Spleen (tissue), 11 donors: ENCODE measurements around the gene CRK. TPM values are rescaled to one million over a fixed set of nuclear protein-coding genes. Genes with fewer than 3 reads are reported as not detected.

Experiments
- DNase-seq: peaks from one replicate; pipeline ENCODE4 v3.0.0-alpha.2; 2020
- H3K27ac ChIP-seq, 8 donors: fragments of 200-600 bp; sonication (generic) in 7 of 8; 1 replicate in 4 of 8; 2 replicates in 4 of 8; pipeline versions ENCODE4 v1.5.0 to v1.8.0; 2016 to 2021; ENCODE audit warnings: inconsistent platforms in 4 of 8, mild to moderate bottlenecking in 4 of 8, moderate library complexity in 1 of 8
- H3K27me3 ChIP-seq, 7 donors: fragments of 200-600 bp; sonication (generic) in 6 of 7; replicated peaks in 1 of 7; 1 replicate in 4 of 7; 2 replicates in 3 of 7; pipeline versions ENCODE4 v1.5.0 to v1.8.0; 2016 to 2021; ENCODE audit warnings: inconsistent platforms in 3 of 7, mild to moderate bottlenecking in 1 of 7
- H3K36me3 ChIP-seq, 6 donors: fragments of 200-600 bp; sonication (generic) in 5 of 6; 1 replicate in 4 of 6; 2 replicates in 2 of 6; pipeline versions ENCODE4 v1.5.0 to v1.8.0; 2016 to 2021; ENCODE audit warnings: inconsistent platforms in 2 of 6
- H3K4me1 ChIP-seq, 6 donors: fragments of 200-600 bp; sonication (generic) in 5 of 6; 1 replicate in 3 of 6; 2 replicates in 3 of 6; pipeline versions ENCODE4 v1.5.0 to v1.8.0; 2016 to 2021; ENCODE audit warnings: inconsistent platforms in 3 of 6
- H3K4me3 ChIP-seq, 8 donors: fragments of 200-600 bp; sonication (generic) in 7 of 8; 1 replicate in 4 of 8; 2 replicates in 4 of 8; pipeline versions ENCODE4 v1.5.0 to v1.8.0; 2016 to 2021; ENCODE audit warnings: inconsistent platforms in 4 of 8, mild to moderate bottlenecking in 4 of 8, moderate library complexity in 2 of 8
- H3K9me3 ChIP-seq, 8 donors: fragments of 200-600 bp; sonication (generic) in 7 of 8; 1 replicate in 4 of 8; 2 replicates in 4 of 8; pipeline versions ENCODE4 v1.5.0 to v1.8.0; 2016 to 2021; ENCODE audit warnings: inconsistent platforms in 4 of 8
- POLR2A ChIP-seq, 3 donors: fragments of 450-650 bp; IDR thresholded peaks; one replicate each; pipeline ENCODE4 v1.5.1; 2017; ENCODE audit warnings: antibody characterized with exemption in 3 of 3, mild to moderate bottlenecking in 1 of 3
- POLR2AphosphoS5 ChIP-seq, 3 donors: sonication (generic); formaldehyde crosslinking; IDR thresholded peaks; one replicate each; pipeline ENCODE4 v1.5.1; 2017; ENCODE audit warnings: antibody characterized with exemption in 3 of 3
- WGBS, 5 donors: extraction: QIAGEN DNeasy Blood & Tissue Kit in 3 of 5; methylation state at CpG; one replicate each; pipeline versions ENCODE4 v1.1.5 to v1.1.7; 2013 to 2018; 5-methylcytosine and 5-hydroxymethylcytosine counted together
- intact Hi-C: fragments of 100-400 bp; cut with DNase I; formaldehyde crosslinking; loops from one replicate; pipeline ENCODE4 v1.15.0; 2023; ENCODE audit warnings: low total_unique reads
- polyA plus RNA-seq, 3 donors: library from polyadenylated mRNA; stranded (reverse); fragments of 200-250 nt; gene quantifications; one replicate each; pipeline ENCODE4 v1.2.1, GENCODE V29; 2013
- total RNA-seq, 7 donors: library from RNA; depleted of rRNA in 3 of 7; stranded (reverse); fragments of >200 nt in 3 of 7; fragmentation: NEBNext Ultra II Directional in 4 of 7; extraction: Animal tissue kit (Norgen Biotek cat#: 25700) in 4 of 7; gene quantifications; one replicate each; pipeline versions ENCODE4 v1.1.0 to v1.2.1, GENCODE V29; 2016 to 2021
- TF ChIP-seq, protein P1 (sequence below), 11 experiments: fragments of 200-600 bp in 7 of 11; fragments of 450-650 bp in 4 of 11; sonication (generic) in 4 of 11; IDR thresholded peaks in 8 of 11; conservative IDR thresholded peaks in 3 of 11; 1 replicate in 7 of 11; 2 replicates in 4 of 11; pipeline versions ENCODE4 v1.4.0 to v1.8.0; 2016 to 2021; ENCODE audit warnings: antibody characterized with exemption in 11 of 11, inconsistent platforms in 4 of 11, mild to moderate bottlenecking in 1 of 11
- donor health status: healthy with polysubstance abuse.
- donor health status: DM: no; HTN: no; CAD: no; lungs with moderate emphysema.
- donor health status: DM: no; HTN: no; CAD: no.
- donor health status: Bipolar disorder and iron deficiency.
- donor health status: healthy.
- donor health status: DM: no; HTN: no; CAD: no.
- donor health status: DM: yes; HTN: yes; CAD: no.

Gene CRK
- total and polyA plus RNA-seq, 10 donors: 11.7 to 54.6 (median 43.4) TPM

DNA sequence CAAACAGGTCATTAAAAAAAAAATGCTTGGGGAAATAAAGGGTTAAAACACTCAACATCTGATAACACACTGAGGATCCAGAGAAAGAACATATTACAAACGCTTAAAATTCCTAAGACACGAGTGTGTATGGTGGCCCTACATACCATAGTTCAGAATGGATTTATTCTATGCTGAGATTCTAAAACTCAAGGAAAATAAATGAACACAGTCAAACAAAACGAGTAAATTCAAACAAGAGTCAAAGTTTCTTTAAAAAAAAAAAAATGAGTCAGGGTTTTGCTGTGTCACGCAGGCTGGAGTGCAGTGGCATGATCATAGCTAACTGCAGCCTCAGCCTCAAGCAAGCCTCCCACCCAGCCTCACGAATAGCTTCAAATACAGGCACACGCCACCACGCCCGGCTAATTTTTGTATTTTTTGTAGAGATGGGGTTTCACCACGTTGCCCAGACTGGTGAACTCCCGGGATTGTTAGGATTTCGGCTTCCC lies 17.4 kb downstream of the CRK start:
- TF ChIP-seq, protein P1, sequence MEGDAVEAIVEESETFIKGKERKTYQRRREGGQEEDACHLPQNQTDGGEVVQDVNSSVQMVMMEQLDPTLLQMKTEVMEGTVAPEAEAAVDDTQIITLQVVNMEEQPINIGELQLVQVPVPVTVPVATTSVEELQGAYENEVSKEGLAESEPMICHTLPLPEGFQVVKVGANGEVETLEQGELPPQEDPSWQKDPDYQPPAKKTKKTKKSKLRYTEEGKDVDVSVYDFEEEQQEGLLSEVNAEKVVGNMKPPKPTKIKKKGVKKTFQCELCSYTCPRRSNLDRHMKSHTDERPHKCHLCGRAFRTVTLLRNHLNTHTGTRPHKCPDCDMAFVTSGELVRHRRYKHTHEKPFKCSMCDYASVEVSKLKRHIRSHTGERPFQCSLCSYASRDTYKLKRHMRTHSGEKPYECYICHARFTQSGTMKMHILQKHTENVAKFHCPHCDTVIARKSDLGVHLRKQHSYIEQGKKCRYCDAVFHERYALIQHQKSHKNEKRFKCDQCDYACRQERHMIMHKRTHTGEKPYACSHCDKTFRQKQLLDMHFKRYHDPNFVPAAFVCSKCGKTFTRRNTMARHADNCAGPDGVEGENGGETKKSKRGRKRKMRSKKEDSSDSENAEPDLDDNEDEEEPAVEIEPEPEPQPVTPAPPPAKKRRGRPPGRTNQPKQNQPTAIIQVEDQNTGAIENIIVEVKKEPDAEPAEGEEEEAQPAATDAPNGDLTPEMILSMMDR (IDR thresholded peaks at IDR 0.05 in 8 of 11, conservative IDR thresholded peaks at IDR 0.05 in 3 of 11): no peak
- TF ChIP-seq POLR2A (IDR thresholded peaks at IDR 0.05) (no peak), POLR2AphosphoS5 (IDR thresholded peaks at IDR 0.05) (no peak)
- no peaks in the 10 kb centered on the region for H3K27me3 ChIP-seq
- no peak overlapping the region for H3K4me3 ChIP-seq
- H3K36me3 ChIP-seq: peaks cover 11 to 72% (median 29%) of the 10 kb centered on the region in 6 donors
- peaks cover 3 to 58% (median 15%) of the 10 kb centered on the region in 6 donors for H3K4me1 ChIP-seq
- DNase-seq: no peak
- H3K9me3 ChIP-seq: no peaks in the 10 kb centered on the region
- 62 to 85% (median 66%) methylated on average over 11 of the region's 11 CpGs for WGBS, 5 donors
- intact Hi-C loops: no loop called here
- H3K27ac ChIP-seq: no peak overlapping the region

DNA sequence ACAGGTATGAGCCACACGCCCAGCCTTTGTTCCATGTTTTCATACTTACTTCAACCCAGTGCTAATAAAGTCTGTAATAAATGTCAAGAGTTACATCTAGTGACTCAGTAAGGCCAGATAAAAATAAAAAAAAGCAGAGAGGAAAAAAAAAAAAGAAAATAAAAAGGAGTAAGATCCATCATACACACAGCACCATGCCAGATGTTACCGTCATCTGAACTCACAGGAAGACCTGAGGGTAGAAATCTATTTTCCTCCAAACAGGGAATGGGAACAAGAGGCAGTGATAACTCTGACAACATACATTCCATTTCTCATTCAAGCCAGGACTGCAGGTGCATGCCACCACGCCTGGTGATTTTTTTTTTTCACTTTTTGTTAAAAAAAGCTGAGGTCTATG lies 20.7 kb downstream of the CRK start:
- DNase-seq: no peak
- H3K27ac ChIP-seq: no peak overlapping the region
- 87 to 95% (median 89%) methylated on average over 3 of the region's 3 CpGs for WGBS, 5 donors
- H3K9me3 ChIP-seq: no peaks in the 10 kb centered on the region
- peaks cover 3 to 78% (median 28%) of the 10 kb centered on the region in 6 donors for H3K4me1 ChIP-seq
- no peaks in the 10 kb centered on the region for H3K27me3 ChIP-seq
- TF ChIP-seq, protein P1 (IDR thresholded peaks at IDR 0.05 in 8 of 11, conservative IDR thresholded peaks at IDR 0.05 in 3 of 11): no peak
- TF ChIP-seq POLR2A (IDR thresholded peaks at IDR 0.05) (no peak), POLR2AphosphoS5 (IDR thresholded peaks at IDR 0.05) (no peak)
- H3K36me3 ChIP-seq: peaks cover 11 to 80% (median 35%) of the 10 kb centered on the region in 6 donors
- no peak overlapping the region for H3K4me3 ChIP-seq
- intact Hi-C loops: no loop called here

DNA sequence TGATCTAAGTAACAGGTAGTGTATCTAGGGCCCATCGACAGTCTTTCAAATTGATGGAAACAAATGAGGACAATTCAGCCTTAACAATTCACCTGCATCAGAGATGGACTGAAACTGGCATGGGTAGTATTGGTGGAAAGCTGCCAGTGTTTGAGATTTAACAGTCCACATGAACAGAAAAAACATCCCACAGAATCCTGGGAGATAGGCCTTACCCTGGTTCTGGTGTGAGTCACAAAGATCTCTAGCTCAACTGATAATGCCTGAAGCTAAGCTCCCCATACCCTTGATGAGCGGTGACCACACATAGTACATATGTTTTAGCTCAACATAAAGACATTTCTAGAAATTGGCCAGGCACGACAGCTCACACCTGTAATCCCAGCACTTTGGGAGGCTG lies 21.9 kb downstream of the CRK start:
- Histone ChIP-seq H3K27ac (no peak overlapping the region), H3K9me3 (no peaks in the 10 kb centered on the region), H3K4me1 (peaks cover 3 to 72% (median 28%) of the 10 kb centered on the region in 6 donors), H3K27me3 (no peaks in the 10 kb centered on the region), H3K36me3 (peaks cover 11 to 89% (median 36%) of the 10 kb centered on the region in 6 donors), H3K4me3 (no peak overlapping the region)
- 85 to 100% (median 96%) methylated on average over 3 of the region's 3 CpGs for WGBS, 5 donors
- intact Hi-C loops: no loop called here
- no peak for DNase-seq
- TF ChIP-seq, protein P1 (IDR thresholded peaks at IDR 0.05 in 8 of 11, conservative IDR thresholded peaks at IDR 0.05 in 3 of 11): no peak
- TF ChIP-seq POLR2A (IDR thresholded peaks at IDR 0.05) (no peak), POLR2AphosphoS5 (IDR thresholded peaks at IDR 0.05) (no peak)

DNA sequence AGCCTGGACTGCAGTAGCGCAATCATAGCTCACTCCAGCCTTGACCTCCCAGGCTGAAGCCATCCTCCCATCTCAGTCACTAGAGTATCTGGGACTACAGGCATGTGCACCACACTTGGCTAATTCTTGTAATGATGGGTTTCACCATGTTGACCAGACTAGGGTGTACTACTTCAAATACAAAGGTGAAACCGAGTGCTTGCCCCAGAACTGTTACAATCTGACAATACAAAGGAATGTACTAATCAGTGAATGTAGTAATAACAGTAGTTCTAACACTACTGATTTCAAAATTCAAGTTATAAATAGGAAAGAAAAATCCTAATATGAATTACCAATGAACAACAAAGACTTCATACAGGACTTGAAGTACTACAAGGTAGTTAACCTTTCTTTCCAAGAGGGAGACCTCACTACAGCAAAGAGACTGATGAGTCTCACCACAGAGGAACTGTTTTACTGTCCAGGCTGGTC lies 24.4 kb downstream of the CRK start:
- H3K36me3 ChIP-seq: peaks cover 11 to 100% (median 35%) of the 10 kb centered on the region in 6 donors
- WGBS, 5 donors: 69 to 85% (median 76%) methylated on average over 2 of the region's 2 CpGs
- H3K27ac ChIP-seq: no peak overlapping the region
- H3K27me3 ChIP-seq: no peaks in the 10 kb centered on the region
- intact Hi-C loops: no loop called here
- no peak for TF ChIP-seq POLR2A (IDR thresholded peaks at IDR 0.05)
- TF ChIP-seq, protein P1 (IDR thresholded peaks at IDR 0.05 in 8 of 11, conservative IDR thresholded peaks at IDR 0.05 in 3 of 11): no peak
- no peak for TF ChIP-seq POLR2AphosphoS5 (IDR thresholded peaks at IDR 0.05)
- H3K4me1 ChIP-seq: peaks cover 0 to 62% (median 16%) of the 10 kb centered on the region in 6 donors
- H3K9me3 ChIP-seq: no peaks in the 10 kb centered on the region
- no peak overlapping the region for H3K4me3 ChIP-seq
- DNase-seq: no peak
